ENCODE measurements around the gene MYO6. TPM values are rescaled to one million over a fixed set of nuclear protein-coding genes. Genes with fewer than 3 reads are reported as not detected.

Gene MYO6
- total RNA-seq, 6 experiments from 2014 or later: 16.0 to 28.3 (median 18.3) TPM

GRCh38 chr6:75926293-75927168, 177.5 kb downstream of the MYO6 start:
- WGBS (ENCODE audit: insufficient coverage, low coverage, low lambda C conversion rate, missing lambda C conversion rate): 78% methylated on average over 5 of the region's 5 CpGs
- TF ChIP-seq POLR2A (IDR thresholded peaks at IDR 0.05) (no peak), CTCF (IDR thresholded peaks at IDR 0.05) (no peak)
- ATAC-seq: no peak

GRCh38 chr6:75931011-75931680, 182.1 kb downstream of the MYO6 start:
- H3K4me3 ChIP-seq: no peak overlapping the region
- no peaks in the 10 kb centered on the region for H3K27me3 ChIP-seq
- H3K4me1 ChIP-seq: peaks cover 0 to 7% (median 4%) of the 10 kb centered on the region in 4 donors
- no peaks in the 10 kb centered on the region for H3K36me3 ChIP-seq
- H3K9me3 ChIP-seq: no peaks in the 10 kb centered on the region
- TF ChIP-seq CTCF (IDR thresholded peaks at IDR 0.05) (no peak), POLR2A (IDR thresholded peaks at IDR 0.05) (no peak)
- intact Hi-C loops (cut with DNase I): no loop called here
- ATAC-seq (no peak), DNase-seq (no peak)
- 82% methylated on average over 3 of the region's 11 CpGs for WGBS (ENCODE audit: insufficient coverage, low coverage, low lambda C conversion rate, missing lambda C conversion rate)
- no peak overlapping the region for H3K27ac ChIP-seq

More at GRCh38 chr6:75926293-75927168, 177.5 kb downstream of the MYO6 start:
- intact Hi-C loops (cut with DNase I): no loop called here
- H3K4me1 ChIP-seq: no peaks in the 10 kb centered on the region
- H3K4me3 ChIP-seq: no peak overlapping the region
- no peak overlapping the region for H3K27ac ChIP-seq
- DNase-seq: no peak
- no peaks in the 10 kb centered on the region for H3K9me3 ChIP-seq
- no peaks in the 10 kb centered on the region for H3K36me3 ChIP-seq
- H3K27me3 ChIP-seq: no peaks in the 10 kb centered on the region

GRCh38 chr6:75932067-75932466, 183.0 kb downstream of the MYO6 start:
- ATAC-seq (no peak), DNase-seq (no peak)
- peak in 1 of 4 donors; percentile 19 for TF ChIP-seq CTCF (IDR thresholded peaks at IDR 0.05)
- TF ChIP-seq POLR2A (IDR thresholded peaks at IDR 0.05): no peak
- H3K4me3 ChIP-seq: no peak overlapping the region
- no peaks in the 10 kb centered on the region for H3K27me3 ChIP-seq
- no peaks in the 10 kb centered on the region for H3K36me3 ChIP-seq
- 28% methylated on average over 4 of the region's 5 CpGs for WGBS (ENCODE audit: insufficient coverage, low coverage, low lambda C conversion rate, missing lambda C conversion rate)
- intact Hi-C loops (cut with DNase I): no loop called here
- H3K9me3 ChIP-seq: no peaks in the 10 kb centered on the region
- no peak overlapping the region for H3K27ac ChIP-seq
- H3K4me1 ChIP-seq: peaks cover 0 to 7% (median 4%) of the 10 kb centered on the region in 4 donors

- WGBS (ENCODE audit: insufficient coverage, low coverage, low lambda C conversion rate, missing lambda C conversion rate): 58% methylated on average over 7 of the region's 7 CpGs
Measured at GRCh38 chr6:75933387-75933975, 184.4 kb downstream of the MYO6 start.

More at GRCh38 chr6:75933387-75933975, 184.4 kb downstream of the MYO6 start:
- no peak overlapping the region for H3K4me3 ChIP-seq
- H3K27ac ChIP-seq: no peak overlapping the region
- intact Hi-C loops (cut with DNase I): no loop called here
- peak in 1 of 3 donors; percentile 45 for DNase-seq
- no peaks in the 10 kb centered on the region for H3K9me3 ChIP-seq
- TF ChIP-seq POLR2A (IDR thresholded peaks at IDR 0.05) (no peak), CTCF (IDR thresholded peaks at IDR 0.05) (no peak)
- H3K36me3 ChIP-seq: no peaks in the 10 kb centered on the region
- peaks cover 0 to 7% (median 4%) of the 10 kb centered on the region in 4 donors for H3K4me1 ChIP-seq
- no peaks in the 10 kb centered on the region for H3K27me3 ChIP-seq
- peak; percentile 42 to 58 (median 46) for ATAC-seq

Measured in right lobe of liver (tissue), 6 donors.